ENCODE results near the gene PABPN1L. TPM values are rescaled to one million over a fixed set of nuclear protein-coding genes. Genes with fewer than 3 reads are reported as not detected.
A peak's percentile ranks its signal among the peaks of the same experiment; 100 is the strongest.

PABPN1L gene
- total RNA-seq, 1 experiment from 2014 or later = not detected

DNA sequence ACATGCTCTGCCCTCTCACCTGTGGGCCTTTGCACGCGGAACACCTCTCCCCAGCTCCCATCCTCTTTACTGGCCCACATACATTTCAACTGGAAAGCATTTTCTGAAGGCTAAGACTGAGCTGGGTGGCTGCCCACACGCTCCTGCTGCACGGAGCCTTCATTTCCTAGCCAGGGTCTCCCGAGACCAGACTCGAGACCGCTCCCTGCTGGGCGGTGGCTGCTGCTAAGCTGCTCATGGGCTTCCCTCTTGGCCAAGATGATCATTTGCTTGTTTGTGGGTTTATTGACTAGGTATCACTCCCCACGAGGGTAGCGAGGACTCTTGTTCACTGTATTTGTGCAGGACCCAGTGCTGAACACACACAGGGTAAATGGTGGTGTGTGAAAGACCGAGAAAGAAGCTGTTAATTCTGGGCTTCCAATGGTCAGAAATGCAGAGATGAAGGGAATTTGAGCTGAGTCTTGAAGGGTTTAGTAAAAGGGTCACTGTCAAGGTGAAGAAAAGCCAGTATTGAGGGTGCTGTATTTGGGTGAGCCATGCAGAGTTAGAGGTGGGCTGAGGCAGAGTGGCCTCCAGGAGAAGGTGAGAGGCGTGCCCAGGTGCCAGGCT, 8.6 kb downstream of the PABPN1L start:
- peak; percentile 47 for DNase-seq (ENCODE audit: low read depth)
- in situ Hi-C loops (cut with HindIII; ENCODE audit: low pct_unique_long_range_greater_than_20kb, low sequenced_read_pairs) = no loop called here

GRCh38 chr16:88856828-88857727, 9.4 kb downstream of the PABPN1L start, which contains the start of the genes GALNS and TRAPPC2L:
TSS of gene GALNS (minus strand) at chr16:88856947. CDS start at chr16:88856877, 70 bp downstream.
TSS of gene TRAPPC2L (plus strand) at chr16:88857127. CDS start at chr16:88857151, 24 bp downstream.
- peak; percentile 86 for DNase-seq (ENCODE audit: low read depth)
- in situ Hi-C loops (cut with HindIII; ENCODE audit: low pct_unique_long_range_greater_than_20kb, low sequenced_read_pairs) = no loop called here

DNA sequence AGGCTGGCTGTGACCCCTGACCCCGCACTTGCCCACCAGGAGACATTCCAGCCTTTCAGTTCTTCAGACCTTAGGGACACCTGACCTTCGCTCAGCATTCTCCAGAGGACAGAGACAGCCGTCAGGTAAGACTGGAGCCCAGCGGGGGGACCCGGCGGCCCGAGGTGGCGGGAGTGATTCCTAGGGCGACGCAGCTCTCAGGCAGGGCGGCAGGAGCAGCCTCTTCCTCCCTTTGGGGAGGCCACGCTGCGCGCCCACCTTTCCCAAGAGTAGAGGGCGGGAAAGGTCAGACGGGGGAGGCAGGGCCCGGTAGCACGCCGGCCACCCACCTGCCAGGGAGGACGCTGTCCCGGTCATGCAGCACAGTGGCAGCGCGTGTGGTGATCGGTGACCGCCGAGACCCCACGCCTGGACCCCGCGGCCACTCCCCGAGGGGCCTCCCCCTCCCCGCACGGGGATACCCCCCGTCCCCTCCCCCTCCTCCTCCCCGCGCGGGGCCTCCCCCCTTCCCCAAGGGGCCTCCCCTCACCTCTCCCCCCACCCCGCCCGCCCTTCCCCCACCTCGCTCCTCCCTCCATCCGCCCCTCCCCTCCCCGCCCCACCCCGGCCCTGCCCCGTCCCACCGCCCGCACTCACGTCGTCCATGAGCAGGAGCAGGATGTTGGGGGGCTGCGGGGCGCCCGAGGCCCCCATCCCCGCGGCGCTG, 10.2 kb downstream of the PABPN1L start:
- in situ Hi-C loops (cut with HindIII; ENCODE audit: low pct_unique_long_range_greater_than_20kb, low sequenced_read_pairs) = no loop called here
- no peak for DNase-seq (ENCODE audit: low read depth)

DNA sequence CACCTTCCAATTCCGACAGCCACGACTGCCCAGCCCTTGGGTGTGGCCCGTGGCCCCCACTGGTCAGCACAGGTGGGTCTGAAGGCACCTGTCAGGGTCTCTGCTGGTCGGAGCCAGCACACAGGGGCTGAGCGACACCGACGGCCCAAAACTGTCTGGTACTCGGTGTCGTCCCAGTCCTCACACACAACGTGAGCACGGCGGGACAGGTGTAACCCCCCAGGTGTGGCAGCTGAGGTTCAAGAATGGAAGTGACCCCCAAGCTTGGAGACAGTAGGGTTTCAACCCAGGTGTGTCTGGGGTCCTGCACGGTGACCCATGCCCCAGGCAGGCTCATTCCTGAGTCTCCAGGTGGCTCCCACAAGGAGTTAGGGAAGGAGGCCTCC, 10.7 kb downstream of the PABPN1L start:
- in situ Hi-C loops (cut with HindIII; ENCODE audit: low pct_unique_long_range_greater_than_20kb, low sequenced_read_pairs) = no loop called here
- no peak for DNase-seq (ENCODE audit: low read depth)

DNA sequence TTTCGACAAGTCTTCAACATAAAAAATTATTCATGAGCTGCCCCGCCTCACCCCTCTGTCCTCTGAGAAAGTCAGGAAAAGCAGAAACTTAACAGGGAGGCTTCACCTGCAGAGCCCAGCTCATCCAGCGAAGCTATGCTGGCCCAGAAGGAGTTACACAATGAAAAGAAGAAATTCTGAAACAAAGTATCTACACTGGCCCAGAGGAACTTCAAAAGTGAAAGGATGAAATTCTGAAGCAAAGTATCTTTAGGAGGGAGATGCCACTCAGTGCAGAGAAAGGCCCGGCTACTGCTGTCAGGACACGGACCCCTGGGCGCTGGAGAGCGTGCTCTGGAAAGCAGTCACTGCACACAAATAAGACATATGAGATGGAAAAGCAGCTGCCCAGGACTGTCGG, 11.3 kb downstream of the PABPN1L start:
- in situ Hi-C loops (cut with HindIII; ENCODE audit: low pct_unique_long_range_greater_than_20kb, low sequenced_read_pairs) = no loop called here
- DNase-seq (ENCODE audit: low read depth) = no peak

GRCh38 chr16:88854306-88855111, 12.0 kb downstream of the PABPN1L start:
- no peak for DNase-seq (ENCODE audit: low read depth)
- in situ Hi-C loops (cut with HindIII; ENCODE audit: low pct_unique_long_range_greater_than_20kb, low sequenced_read_pairs) = no loop called here

DNA sequence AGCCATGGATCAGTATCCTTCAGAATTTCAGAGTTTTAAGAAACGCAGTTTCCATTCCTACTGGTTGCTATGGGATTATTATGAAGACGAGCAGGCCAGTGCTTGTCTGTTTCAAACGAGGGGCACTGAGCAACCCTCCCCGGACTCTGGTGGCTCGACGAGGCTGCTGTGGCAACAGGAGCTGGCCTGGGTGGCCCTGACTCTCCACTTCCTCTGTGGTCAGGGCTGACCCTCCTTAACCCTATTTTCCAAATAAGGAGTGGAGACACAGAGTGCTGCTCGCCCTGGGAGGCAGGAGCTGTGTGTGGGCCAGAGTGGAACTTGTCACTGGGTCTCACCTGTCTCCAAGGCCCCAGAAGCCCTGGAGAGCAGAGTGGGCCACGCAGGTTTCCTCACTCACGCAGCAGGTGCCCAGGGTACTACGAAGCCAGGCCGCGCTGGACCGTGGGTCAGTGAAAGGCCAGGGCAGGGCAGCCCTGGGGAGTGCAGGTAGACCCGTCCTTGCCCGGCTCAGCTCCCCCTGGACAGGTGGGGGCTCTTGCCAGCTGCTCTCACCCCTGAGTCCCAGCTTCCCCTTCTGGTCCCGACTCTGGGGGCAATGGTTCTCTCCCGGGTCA, 13.0 kb downstream of the PABPN1L start:
- DNase-seq (ENCODE audit: low read depth) = no peak
- in situ Hi-C loops (cut with HindIII; ENCODE audit: low pct_unique_long_range_greater_than_20kb, low sequenced_read_pairs) = no loop called here

DNA sequence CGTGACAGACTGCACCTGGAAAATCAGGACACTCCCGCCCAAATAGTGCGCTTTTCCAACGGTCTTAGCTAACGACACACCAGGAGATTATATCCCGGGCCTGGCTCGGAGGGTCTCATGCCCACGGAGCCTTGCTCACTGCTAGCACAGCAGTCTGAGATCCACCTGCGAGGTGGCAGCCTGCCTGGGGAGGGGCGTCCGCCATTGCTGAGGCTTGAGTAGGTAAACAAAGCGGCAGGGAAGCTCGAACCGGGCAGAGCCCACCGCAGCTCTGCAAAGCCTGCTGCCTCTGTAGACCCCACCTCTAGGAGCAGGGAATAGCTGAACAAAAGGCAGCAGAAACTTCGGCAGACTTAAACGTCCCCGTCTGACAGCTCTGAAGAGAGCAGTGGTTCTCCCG, 14.8 kb downstream of the PABPN1L start:
- in situ Hi-C loops (cut with HindIII; ENCODE audit: low pct_unique_long_range_greater_than_20kb, low sequenced_read_pairs) = no loop called here
- DNase-seq (ENCODE audit: low read depth) = no peak

GRCh38 chr16:88850531-88851199, 15.8 kb downstream of the PABPN1L start:
- in situ Hi-C loops (cut with HindIII; ENCODE audit: low pct_unique_long_range_greater_than_20kb, low sequenced_read_pairs) = no loop called here
- no peak for DNase-seq (ENCODE audit: low read depth)

GRCh38 chr16:88848557-88848956, 17.9 kb downstream of the PABPN1L start:
- in situ Hi-C loops (cut with HindIII; ENCODE audit: low pct_unique_long_range_greater_than_20kb, low sequenced_read_pairs) = no loop called here
- DNase-seq (ENCODE audit: low read depth) = no peak

GRCh38 chr16:88847654-88848053, 18.8 kb downstream of the PABPN1L start:
- no peak for DNase-seq (ENCODE audit: low read depth)
- in situ Hi-C loops (cut with HindIII; ENCODE audit: low pct_unique_long_range_greater_than_20kb, low sequenced_read_pairs) = no loop called here

DNA sequence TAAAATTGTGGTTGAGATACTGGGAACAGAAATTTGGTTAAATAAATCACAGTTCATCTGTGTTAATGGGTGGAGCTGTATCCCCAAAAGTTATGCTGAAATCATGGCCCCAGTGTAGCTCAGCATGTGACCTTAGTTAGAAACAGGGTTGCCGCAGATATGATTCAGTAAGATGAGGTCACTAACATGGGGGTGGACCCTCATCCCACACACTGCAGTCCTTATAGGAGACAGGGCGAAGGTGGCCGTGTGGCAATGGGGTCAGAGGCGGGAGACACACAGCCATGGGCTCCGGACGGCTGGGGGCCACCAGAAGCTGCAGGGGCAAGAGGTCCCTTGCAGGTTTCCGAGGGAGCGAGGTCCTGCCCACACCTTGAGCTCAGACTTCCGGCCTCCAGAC, 20.4 kb downstream of the PABPN1L start:
- in situ Hi-C loops (cut with HindIII; ENCODE audit: low pct_unique_long_range_greater_than_20kb, low sequenced_read_pairs) = no loop called here
- no peak for DNase-seq (ENCODE audit: low read depth)

GRCh38 chr16:88844419-88845036, 21.9 kb downstream of the PABPN1L start:
- in situ Hi-C loops (cut with HindIII; ENCODE audit: low pct_unique_long_range_greater_than_20kb, low sequenced_read_pairs) = no loop called here

GRCh38 chr16:88843256-88843655, 23.2 kb downstream of the PABPN1L start:
- in situ Hi-C loops (cut with HindIII; ENCODE audit: low pct_unique_long_range_greater_than_20kb, low sequenced_read_pairs) = no loop called here
- no peak for DNase-seq (ENCODE audit: low read depth)

More at GRCh38 chr16:88844419-88845036, 21.9 kb downstream of the PABPN1L start:
- no peak for DNase-seq (ENCODE audit: low read depth)

GRCh38 chr16:88842806-88843205, 23.7 kb downstream of the PABPN1L start:
- in situ Hi-C loops (cut with HindIII; ENCODE audit: low pct_unique_long_range_greater_than_20kb, low sequenced_read_pairs) = no loop called here

GRCh38 chr16:88842308-88842756, 24.1 kb downstream of the PABPN1L start:
- in situ Hi-C loops (cut with HindIII; ENCODE audit: low pct_unique_long_range_greater_than_20kb, low sequenced_read_pairs) = no loop called here
- no peak for DNase-seq (ENCODE audit: low read depth)

More at GRCh38 chr16:88842806-88843205, 23.7 kb downstream of the PABPN1L start:
- no peak for DNase-seq (ENCODE audit: low read depth)

All from Caki2 (cell line).